GM21381 (cell line): ENCODE measurements around the gene JMJD1C.
"Not testable (repeated sequence)": the region's sequence is repeated elsewhere in the genome, so short reads cannot be mapped to it uniquely, and the experiment has no call there.

Experiments
- ATAC-seq: cut with Tn5 transposase; IDR thresholded peaks from one replicate; pipeline ENCODE4 v1.9.1; 2021; ENCODE audit warnings: mild to moderate bottlenecking, moderate library complexity; ENCODE audit not compliant: unreplicated experiment

JMJD1C gene

DNA sequence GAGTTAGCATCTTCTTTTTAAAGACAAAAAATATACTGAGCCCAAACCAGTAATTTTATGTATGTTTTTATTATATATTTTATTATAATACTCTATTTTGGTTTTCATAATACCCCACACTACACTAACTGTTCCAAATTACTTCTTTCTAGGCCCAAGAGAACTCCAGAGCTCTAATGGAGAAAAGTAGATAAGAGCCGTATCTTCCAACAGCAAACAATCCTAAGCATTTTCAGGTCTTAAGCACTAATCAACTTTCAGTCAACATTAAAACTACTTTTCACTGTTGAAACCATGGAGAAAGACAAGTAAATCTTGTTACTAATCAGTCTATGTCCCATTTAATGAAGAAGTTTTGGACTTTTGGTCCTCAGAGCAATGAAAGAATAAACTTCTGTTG, 55.1 kb downstream of the JMJD1C start:
- no peak for ATAC-seq

DNA sequence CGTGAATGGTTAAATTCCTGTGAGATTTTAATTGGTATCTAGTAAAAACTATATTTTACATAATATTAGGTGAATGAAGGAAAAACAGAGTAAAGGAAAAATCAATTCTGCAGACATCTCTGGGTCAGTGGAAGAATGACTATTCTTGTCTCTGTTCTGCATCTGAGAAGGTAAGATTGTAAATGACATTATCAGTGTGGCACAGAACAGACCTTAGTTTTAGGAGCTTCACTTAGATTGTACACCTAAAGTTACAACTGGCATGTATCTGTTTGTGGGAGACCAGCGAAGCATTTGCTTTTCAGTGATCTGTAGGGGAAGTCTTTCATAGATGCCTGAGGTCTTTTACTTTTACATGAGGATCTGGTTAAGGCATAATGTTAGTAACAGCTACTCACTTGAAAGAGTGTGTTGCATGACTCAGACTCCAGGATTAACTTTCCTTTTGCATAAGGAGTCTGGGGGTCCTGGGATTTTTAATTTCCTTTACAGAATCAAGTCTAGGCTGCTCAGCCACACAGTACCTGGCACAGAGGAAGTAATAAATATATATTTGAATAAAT, 56.2 kb downstream of the JMJD1C start:
- no peak for ATAC-seq

DNA sequence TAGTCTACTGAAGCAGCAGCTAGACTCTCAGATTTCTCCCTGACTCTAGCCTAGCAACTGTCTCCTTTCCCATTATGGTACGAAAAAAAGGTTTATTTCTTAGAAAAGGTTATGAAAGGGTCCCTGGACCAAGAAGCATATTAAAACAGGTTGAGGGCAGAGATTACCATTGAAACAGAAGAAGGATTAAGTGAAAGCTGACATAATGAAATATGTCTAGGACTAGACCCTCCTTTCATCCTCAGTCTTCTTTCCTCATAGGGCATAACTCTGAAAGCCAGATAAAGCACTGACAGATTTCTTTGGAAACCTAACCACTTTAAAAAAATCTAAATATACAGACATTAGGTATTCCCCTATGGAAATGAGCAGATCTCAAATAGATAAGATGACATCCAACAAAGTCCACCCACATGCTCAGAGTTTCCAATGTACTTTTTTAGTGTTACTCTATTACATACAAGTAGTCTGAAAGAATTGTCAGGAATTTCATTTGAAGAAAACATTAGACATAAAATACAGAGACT, 58.6 kb downstream of the JMJD1C start:
- ATAC-seq, result no peak

DNA sequence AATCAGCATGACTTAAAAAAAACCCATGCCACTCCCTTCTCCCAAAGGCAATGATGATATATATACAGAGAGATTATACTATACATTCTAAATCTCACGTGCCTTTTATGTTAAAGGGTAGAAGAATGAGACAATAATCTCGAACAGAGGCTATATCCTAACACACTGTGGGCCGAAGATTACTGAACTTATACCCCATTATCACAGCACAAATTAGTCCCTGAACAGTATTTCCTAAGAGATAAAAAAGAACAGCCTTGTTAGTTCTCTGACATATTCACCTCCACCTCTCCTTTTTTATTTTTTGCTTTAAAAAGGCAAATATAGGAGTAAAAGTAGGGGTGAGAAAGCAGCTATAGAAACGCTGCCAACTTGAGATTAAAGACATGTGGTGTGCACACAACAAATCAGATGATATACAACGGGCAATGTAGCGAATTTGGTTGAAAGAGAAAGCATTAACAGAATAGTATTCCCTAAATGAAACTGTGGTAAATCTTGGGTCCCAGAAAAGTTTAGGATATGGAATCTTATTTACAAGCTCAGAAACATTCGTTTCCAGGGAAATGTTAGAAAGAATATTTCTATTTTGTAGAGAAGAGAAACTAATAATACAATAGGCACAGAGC, 69.5 kb downstream of the JMJD1C start:
- ATAC-seq, result no peak

DNA sequence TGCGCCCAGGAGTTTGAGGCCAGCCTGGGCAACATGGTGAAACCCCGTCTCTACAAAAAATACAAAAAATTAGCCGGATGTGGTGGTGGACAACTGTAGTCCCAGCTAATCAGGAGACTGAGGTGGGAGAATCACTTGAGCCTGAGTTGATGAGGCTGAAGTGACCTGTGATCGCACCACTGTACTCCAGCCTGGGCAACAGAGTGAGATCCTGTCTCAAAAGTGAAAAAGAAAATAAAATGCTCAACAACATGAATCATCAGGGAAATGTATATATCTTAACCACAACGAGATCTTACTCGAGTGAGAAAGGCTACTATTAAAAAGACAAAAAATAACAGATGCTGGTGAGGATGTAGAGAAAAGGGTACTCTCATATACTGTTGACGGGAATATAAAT, 72.7 kb downstream of the JMJD1C start:
- ATAC-seq, result no peak

DNA sequence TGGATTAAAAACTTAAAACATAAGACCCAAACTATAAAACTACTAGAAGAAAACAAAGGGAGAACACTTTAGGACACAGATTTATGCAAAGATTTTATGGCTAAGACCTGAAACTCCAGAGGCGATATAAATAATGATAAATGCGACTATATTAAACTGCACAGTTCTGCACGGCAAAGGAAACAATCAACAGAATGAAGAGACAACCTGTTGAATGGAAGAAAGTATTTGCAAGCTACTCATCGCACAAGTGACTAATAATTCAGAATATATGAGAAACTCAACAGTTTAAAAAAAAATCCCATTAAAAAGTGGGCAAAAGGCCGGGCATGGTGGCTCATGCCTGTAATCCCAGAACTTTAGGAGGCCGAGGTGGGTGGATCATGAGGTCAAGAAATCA, 73.6 kb downstream of the JMJD1C start:
- ATAC-seq, result no peak

DNA sequence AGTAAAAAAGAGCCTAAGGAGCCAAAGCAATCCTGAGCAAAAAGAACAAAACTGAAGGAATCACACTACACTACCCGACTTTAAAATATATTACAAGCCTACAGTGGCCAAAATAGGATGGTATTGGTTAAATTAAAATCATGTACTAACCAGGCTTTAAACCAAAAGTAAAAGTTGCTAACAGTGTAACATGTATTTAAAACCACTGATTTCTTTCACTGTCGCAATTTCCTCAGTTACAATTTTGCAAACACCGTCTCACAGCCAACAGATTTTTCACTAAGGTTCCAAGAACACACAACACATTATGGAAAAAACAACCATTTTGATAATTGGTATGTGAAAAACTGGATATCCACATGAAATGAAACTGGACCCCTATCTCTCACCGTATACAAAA, 74.0 kb downstream of the JMJD1C start:
- ATAC-seq, result no peak

DNA sequence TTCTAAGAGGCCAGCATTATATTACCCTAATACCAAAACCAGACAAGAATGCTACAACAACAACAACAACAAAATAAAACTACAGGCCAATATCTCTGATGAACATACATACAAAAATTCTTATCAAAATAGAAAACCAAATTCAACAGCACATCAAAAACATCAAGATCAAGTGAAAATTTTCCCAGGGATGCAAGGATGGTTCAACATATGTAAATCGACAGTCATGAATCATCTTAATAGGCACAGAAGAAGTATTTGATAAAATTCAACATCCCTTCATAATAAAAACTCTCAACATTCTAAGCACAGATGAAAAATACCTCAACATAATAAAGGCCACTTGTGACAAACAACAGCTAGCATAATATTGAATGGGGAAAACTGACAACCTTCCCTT, 75.3 kb downstream of the JMJD1C start:
- ATAC-seq, result no peak

DNA sequence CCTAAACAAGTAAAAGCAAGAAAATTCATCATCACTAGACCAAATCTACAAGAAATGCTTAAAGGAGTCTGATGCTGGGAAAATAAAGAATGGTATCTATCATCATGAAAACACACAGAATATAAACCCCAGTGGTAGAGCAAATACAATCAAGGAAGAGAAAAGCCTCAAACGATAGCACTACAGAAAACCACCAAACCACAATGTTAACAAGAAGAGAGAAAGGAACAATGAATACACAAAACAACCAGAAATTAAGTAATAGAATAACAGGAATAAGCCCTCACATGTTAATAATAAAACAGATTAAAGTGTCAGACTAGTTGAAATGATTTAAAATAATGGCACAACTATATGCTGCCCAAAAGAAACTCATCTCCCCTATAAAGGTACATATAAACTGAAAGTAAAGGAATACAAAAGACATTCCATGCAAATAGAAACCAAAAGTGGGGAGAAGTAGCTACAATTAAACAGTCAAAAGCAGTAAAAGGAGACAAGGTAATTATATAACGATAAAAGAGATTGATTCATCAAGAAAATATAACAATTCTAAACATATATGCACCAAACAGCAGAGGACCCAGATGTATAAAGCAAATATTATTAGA, 77.3 kb downstream of the JMJD1C start:
- ATAC-seq, result peak; percentile 79

DNA sequence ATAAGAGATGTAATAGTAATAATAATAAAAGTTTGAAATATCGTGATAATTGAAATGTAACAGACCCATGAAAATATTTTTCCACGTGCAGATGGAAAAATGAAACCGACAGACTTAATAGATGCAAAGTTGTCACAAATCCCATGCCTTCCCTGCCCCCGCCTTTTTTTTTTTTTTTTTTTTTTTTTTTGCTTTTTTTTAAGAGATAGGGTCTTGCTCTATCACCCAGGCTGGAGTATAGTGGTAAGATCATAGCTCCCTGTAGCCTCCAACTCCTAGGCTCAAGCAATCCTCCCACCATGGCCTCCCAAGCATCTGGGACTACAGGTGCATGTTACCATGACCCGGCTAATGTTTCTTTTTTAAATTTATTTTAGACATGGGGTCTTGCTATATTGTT, 80.5 kb downstream of the JMJD1C start:
- no peak for ATAC-seq

DNA sequence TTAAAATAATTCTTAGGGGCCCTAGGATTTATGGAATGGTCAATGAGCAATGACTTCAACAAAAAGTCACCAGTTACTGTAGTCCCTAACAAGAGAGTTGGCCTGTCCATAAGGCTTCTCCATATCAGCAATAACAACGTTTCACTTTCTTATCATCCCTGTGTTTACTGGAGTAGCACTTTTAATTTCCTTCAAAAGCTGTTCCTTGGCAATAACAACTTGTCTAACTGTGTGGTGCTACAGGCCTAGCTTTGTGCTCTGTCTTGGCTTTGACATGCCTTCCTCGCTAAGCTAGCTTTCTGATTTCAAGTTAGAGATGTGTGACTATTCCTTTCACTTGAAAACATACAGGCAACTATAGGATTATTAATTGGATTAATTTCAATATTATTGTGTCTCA, 81.1 kb downstream of the JMJD1C start:
- ATAC-seq, result no peak

DNA sequence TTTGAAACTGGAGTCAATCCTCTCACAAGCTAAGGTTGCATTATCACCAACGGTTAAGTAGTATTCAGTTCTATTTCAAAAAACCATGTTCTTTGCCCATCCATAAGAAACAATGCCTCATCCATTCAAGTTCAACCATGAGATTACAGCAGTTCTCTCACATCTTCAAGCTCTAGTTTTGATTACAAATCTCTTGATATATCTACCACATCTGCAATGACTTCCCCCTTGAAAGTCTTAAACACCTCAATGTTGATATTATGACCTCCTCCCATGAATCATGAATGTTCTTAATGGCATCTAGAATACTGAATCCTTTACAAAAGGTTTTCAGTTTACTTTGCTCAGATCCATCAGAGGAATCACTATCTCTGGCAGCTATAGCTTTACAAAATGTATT, 81.8 kb downstream of the JMJD1C start:
- no peak for ATAC-seq

DNA sequence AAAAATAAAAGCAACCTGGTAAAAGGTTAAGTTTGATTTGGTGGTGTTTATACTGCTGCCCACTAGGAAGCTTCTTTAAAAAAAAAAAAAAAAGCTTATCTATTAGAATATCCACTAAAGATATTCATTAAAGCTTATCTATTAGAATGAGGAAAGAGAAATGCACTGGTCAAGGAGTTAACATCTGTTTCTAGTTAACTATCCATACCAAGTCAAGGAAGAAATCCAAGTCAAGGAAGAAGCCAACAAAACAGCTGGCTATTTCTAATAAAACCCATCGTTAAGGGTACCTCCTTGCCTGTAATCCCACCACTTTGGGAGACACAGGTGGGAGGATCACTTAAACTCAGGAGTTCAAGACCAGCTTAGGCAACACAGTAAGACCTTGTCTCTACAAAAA, 82.6 kb downstream of the JMJD1C start:
- ATAC-seq, result no peak

DNA sequence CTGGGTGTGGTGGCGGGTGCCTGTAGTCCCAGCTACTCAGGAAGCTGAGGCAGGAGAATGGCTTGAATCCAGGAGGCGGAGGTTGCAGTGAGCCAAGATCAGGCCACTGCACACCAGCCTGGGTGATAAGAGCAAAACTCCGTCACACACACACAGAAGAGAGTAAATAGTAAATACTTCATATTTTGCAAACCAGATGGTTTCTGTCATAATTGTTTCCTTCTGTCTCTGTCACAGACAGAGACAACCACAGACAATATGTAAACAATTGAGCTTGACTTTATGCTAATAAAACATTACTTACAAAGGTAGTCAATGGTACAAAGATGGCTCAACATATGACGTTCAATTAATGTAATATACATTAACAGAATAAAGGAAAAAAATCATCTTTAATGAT, 83.7 kb downstream of the JMJD1C start:
- no peak for ATAC-seq

DNA sequence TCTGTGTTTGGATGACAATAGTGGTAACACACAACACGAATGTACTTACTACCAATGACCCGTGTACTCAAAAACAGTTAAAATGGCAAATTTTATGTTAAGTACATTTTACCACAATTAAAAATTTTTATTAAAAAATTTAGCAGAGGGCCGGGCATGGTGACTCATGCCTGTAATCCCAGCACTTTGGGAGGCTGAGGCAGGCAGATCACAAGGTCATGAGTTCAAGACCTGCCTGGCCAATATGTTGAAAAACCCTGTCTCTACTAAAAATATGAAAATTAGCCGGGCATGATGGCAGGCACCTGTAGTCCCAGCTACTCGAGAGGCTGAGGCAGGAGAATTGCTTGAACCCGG, 88.5 kb downstream of the JMJD1C start:
- ATAC-seq, result not testable (repeated sequence)

DNA sequence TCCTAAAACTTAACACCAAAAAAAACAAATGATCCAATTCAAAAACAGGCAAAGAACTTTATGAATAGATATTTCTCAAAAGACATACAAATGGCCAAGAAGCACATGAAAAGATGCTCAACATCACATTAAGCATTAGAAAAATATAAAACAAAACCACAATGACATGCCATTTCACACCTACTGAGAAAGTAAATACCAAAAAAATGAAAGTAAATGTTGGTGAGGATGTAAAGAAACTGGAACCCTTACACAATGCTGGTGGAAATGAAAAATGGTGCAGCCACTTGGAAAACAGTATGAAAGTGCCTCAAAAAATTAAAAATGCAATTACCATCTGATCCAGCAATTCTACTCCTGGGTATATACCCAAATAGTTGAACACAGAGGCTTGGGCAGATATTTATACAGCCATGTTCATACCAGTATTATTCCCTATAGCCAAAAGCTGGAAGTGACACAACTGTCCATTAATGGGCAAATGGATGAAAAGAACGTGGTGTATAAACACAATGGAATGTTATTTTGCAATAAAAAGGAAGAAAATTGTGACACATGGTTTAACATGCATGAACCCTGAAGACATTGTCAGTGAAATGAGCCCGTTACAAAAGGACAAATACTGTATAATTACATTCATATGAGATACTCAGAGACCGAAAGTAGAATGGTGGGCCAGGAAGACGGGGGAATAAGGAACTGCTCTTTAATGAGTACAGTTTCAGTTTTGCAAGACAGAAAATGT, 89.0 kb downstream of the JMJD1C start:
- peak; percentile 97 for ATAC-seq

DNA sequence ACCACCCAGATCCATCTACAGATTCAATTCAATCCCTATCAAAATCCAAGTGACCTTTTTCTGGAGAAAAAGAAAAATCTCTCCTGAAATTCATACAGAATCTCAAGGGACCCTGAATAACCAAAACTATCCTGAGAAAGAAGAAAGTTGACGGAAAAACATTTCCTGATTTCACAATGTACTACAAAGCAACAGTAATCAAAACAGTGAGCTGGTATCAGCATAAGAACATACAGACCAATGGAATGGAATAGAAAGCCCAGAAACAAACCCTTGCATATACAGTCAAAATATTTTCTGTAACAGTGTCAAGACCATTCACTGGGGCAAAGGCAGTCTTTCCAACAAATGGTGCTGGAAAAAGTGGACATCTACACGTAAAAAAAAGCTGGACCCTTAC, 89.9 kb downstream of the JMJD1C start:
- ATAC-seq, result no peak

DNA sequence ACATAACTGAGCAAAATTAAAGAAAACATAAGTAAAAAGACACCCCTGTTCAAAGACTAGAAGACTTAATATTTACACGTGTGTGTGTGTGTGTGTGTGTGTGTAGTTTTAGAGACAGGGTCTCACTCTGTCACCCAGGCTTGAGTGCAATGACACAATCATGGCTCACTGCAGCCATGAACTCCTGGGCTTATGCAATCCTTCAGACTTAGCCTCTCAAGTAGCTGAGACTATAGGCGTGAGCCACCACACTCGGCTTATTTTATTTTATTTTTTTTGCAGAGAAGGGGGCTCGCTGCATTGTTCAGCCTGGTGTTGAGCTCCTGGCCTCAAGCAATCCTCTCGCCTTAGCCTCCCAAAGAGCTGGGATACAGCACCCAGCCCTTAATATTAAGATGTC, 90.3 kb downstream of the JMJD1C start:
- no peak for ATAC-seq

DNA sequence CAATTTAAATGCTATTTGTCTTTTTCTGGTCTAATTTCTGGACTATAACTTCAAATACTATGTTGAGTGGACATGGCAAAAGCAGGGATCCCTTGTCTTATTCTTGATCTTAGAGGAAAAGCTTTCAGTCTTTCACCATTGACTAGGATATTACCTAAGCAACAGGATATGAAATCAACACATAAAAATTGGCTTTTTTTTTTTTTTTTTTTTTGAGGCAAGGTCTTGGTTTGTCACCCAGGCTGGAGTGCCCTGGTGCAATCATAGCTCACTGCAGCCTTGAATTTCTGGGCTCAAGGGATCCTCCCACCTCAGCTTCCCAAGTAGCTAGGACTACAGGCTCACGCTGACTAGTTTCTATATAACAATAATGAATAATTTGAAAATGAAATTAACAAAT, 90.8 kb downstream of the JMJD1C start:
- no peak for ATAC-seq

DNA sequence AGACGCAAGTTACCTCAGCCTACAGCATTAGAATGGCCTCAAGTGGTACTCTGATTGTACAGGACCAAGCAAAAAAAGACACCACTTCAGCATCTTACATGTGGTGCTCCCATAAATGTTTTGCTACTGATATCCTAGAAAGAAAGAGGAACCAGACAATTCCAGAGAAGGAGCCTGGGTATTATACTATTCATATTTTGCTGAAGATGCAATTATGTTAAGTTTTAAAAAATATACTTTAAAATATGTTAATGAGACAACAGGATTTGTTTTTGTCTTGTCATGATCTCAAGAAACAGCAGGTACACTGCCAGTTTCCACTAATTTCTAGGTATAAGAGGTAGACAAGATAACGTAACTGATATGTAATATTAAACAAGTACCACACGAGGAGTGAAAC, 92.6 kb downstream of the JMJD1C start:
- ATAC-seq, result no peak

DNA sequence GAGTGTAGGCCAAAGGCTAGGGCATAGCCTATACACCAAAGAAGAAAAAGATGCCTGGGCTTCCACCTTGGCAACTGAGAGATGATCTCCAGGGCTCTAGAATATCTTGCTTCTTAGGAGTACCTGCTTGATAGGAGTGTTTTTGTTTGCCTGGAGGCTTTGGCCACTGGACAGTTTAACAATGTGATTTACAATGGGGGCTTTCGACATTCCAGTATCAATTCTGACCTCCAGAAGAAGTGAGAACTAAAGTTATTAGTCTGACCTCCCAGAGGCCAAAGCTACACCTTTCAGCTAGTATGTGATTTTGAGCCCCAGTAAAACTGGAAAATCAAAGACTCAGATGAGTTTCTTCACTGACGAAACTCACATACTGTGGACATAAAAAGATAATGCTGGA, 96.1 kb downstream of the JMJD1C start:
- no peak for ATAC-seq

DNA sequence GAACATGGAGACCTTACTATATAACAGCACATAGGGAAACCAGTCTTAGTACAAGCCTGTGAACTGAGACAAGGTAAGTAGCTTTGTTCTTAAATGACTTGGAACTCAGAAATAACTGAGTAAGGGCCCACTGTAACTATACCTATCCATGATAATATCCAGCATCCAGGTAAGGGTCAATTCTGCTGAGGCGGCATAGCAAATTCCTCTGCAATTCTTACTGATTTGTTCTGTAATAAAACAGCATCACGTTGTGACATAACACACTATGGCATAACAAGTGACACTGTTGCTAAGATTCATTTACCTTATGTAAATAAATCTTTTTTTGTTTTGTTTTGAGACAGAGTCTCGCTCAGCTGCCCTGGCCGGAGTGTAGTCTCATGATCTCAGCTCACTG, 97.4 kb downstream of the JMJD1C start:
- ATAC-seq, result no peak
